NCI-H1694 (cell line): ENCODE results near the gene CEBPE.

Source experiments
- DNase-seq: peaks from one replicate; lab custom pipeline; 2025; lab: John Stamatoyannopoulos, UW

The CEBPE gene

DNA sequence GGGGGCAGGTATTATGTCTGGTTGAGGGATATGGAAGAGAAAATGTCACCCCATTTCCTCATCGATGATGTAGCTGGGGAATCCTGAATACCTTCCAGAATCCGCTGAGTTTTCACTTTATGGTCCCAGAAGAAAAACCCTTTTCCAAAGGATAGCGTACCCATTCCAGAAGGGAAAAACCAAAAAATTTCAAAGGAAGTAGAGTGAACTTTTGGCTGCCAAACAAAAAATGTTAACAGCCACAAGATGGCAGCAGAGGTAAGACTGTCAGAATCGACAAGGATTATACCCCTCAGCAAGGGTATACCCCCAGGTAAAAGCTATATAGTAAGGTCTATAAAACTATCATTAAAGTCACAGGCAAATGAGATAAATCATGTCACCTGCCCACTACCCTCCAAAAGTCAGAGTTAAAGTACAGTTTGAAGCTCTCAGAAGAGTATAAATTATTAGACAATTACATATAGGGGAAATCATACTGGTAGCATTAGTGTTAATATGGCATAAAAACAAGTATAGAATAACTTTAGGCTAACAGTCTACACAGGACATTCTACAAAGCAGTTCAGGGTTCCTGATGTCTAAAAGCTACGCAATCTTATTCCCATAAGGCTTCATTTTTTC, 42.2 kb downstream of the CEBPE start:
- DNase-seq, result no peak

- no peak for DNase-seq
These were observed 44.1 kb downstream of the CEBPE start for GRCh38 chr14:23074906-23075305.

- DNase-seq, result no peak
These were observed 47.0 kb downstream of the CEBPE start for GRCh38 chr14:23071921-23072539.

GRCh38 chr14:23071244-23071920, 47.7 kb downstream of the CEBPE start:
- DNase-seq, result no peak

- no peak for DNase-seq
These were observed 48.6 kb downstream of the CEBPE start for GRCh38 chr14:23070262-23071129.

DNA sequence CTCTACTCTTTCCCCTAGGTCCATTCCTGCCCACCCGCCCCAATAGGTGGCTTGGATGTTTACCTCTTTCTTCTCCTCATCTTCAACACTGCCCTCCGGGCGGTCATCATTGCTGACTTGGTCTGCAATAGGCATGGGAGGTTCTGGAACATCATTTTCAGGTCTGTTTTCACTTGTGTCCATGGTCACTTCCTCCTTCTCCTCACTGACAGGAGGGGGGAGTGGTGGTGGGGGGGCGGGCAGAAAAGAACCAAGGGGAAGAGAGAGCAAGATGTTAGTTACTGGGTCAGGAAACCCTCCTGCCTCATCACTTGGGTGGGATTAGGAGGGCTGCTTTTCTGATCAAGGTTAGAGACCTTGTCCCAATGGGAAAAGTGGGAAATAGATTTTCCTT, 49.6 kb downstream of the CEBPE start:
- DNase-seq, result no peak

DNA sequence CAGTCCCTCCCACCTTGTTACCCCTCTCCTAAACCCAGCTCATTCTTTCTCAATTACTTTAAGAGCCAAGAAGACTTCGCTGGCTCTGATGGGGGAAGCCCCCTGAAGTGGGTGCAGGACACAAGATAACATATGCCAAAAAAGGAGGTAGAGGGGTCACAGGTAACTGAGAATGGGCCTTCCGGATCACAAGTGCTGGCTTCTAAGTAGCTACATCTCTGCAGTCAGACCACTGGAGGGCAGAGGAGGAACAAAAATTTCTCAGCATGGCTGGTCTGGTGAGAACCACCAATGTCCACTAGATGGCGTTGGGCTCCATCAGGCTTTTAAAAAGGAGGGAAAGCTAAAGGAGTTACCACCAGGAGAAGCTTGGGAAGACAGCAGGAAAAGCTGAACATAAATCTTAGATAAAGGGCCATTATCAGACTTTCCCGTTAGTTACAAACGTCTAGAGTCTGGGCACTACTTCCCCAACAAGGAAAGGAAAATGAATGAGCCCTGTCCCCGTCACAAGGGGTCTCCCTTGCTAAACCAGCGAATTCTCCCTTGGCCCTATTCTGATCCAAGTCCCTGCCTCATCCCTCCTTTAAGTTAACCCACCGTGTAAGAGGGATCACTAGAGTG, 50.2 kb downstream of the CEBPE start:
- no peak for DNase-seq

DNA sequence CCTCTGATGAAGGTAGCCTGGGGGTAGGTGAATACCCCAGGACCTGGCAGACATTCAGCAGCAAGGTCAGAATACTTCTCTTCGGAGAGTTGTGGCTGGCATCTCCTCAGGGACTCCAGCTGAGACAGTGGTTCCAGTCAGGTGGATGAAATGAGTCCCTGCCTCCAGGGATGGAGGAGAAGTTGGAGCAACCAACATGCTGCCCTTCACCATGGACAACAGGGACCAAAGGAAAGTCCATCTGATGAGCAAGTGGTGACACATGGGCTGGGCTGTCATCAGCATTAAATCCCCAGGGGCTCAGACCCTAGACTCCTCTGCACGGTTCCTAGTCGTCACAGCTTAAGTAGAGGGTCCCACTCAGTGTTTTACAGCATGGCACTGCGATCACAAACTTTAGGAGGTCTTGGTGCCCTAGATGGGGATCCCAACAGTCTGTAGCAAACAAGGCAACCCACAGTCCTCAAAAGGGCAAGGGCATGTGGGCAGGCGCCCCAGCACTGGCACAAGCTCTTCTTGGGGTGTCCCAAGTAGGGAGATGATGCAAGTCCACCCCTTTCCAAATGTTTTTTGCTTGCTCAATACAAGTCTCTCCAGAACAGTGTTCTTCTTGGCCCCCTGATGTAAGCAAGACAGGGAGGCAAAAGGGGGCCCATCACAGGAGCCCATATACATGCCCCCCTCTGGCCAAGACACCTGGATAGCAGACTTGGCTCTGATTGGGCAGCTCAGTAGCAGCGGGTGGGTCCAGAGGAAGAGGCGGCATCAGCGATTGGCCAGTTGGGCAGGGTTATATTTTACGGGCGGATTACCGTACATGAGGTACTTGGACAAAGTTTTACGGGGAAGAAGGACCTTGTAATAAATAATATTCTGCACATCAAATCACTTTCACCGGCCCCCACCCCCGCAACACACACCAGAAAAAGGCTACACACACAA, 50.9 kb downstream of the CEBPE start:
- no peak for DNase-seq
